ENCODE data around the gene IFNL1. TPM values are rescaled to one million over a fixed set of nuclear protein-coding genes. Genes with fewer than 3 reads are reported as not detected.
A peak's percentile ranks its signal among the peaks of the same experiment; 100 is the strongest.

Gene IFNL1
- total RNA-seq, 2 donors from 2014 or later: 0.29 to 1.7 TPM

DNA sequence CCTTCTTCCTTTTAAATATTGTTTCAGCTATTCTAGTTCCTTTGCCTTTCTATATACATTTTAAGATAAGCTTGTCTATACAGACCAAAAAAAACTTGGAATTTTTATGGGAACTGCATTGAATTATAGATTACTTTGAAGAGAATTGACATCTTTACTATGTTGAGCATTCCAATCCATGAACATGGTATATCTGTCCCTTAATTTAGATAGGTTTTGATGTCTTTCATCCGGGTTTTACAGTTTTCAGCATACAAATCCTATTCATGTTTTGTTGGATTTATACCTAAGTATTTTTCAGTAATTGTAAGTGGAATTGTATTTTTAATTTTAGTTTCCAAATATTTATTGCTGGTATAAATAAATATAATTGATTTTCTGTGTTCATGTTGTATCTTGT is 12.2 kb upstream of the IFNL1 start:
- Mint-ChIP-seq H3K4me1 (ENCODE audit: low read depth) (no peaks in the 10 kb centered on the region), H3K9me3 (peaks cover 0 to 4% of the 10 kb centered on the region in 2 donors), H3K27me3 (ENCODE audit: low read depth) (peaks cover 10% of the 10 kb centered on the region), H3K27ac (no peak overlapping the region), H3K36me3 (ENCODE audit: insufficient read depth in 2 of 2) (peaks cover 0 to 3% of the 10 kb centered on the region in 2 donors), H3K4me3 (no peak overlapping the region)
- ATAC-seq (replicated peaks in 1 of 2) (no peak), DNase-seq (no peak)

DNA sequence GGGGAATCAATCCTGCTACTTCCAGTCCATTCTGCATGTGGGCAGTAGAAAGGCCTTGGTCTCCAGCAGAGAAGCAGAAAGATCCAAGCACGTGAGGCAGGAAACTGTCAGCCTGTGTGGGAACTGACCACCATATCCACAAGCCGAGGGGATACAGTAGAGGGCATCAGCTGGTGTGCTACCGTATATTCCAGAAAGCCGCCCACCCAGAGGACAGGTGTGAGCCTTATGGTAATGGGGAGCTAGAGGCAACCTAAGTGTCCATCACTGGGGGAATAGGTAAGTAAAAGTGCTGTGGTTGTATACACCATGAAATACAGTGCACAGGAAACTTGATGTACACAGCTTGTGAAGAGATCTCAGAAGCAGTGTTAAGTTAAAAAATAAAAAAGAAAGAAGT is 2.8 kb upstream of the IFNL1 start:
- no peak for ATAC-seq (replicated peaks in 1 of 2)
- H3K27ac Mint-ChIP-seq: no peak overlapping the region
- no peaks in the 10 kb centered on the region for H3K9me3 Mint-ChIP-seq

DNA sequence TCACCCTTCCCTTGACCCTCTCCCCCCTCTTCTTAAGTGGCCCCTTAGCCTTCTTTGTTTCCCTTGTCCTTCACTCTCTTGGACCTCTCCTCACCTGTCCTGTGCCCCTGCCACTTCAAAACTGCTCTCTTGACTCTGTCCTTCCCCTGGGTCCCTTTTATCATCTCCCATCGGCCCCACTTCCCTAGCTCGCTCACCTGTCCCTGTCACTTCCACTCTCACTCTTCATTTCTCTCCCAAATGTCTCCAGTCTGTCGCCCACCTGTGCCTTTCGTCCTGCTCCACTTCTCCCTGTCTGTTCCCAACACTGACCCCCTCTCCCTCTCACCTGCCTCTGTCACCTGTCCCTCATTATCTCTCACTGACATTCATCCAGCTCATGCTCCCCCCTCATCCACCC is 699 bp downstream of the IFNL1 start:
- H3K4me1 Mint-ChIP-seq (ENCODE audit: low read depth): peaks cover 22% of the 10 kb centered on the region
- H3K9me3 Mint-ChIP-seq: no peaks in the 10 kb centered on the region
- no peak overlapping the region for H3K4me3 Mint-ChIP-seq
- H3K27me3 Mint-ChIP-seq (ENCODE audit: low read depth): peaks cover 14% of the 10 kb centered on the region
- no peaks in the 10 kb centered on the region for H3K36me3 Mint-ChIP-seq (ENCODE audit: insufficient read depth in 2 of 2)
- no peak for DNase-seq
- ATAC-seq (replicated peaks in 1 of 2): no peak
- no peak overlapping the region for H3K27ac Mint-ChIP-seq

More for the DNA sequence above, 2.8 kb upstream of the IFNL1 start:
- Mint-ChIP-seq H3K36me3 (ENCODE audit: insufficient read depth in 2 of 2) (no peaks in the 10 kb centered on the region), H3K27me3 (ENCODE audit: low read depth) (peaks cover 23% of the 10 kb centered on the region), H3K4me3 (no peak overlapping the region), H3K4me1 (ENCODE audit: low read depth) (peaks cover 16% of the 10 kb centered on the region)
- DNase-seq: no peak

DNA sequence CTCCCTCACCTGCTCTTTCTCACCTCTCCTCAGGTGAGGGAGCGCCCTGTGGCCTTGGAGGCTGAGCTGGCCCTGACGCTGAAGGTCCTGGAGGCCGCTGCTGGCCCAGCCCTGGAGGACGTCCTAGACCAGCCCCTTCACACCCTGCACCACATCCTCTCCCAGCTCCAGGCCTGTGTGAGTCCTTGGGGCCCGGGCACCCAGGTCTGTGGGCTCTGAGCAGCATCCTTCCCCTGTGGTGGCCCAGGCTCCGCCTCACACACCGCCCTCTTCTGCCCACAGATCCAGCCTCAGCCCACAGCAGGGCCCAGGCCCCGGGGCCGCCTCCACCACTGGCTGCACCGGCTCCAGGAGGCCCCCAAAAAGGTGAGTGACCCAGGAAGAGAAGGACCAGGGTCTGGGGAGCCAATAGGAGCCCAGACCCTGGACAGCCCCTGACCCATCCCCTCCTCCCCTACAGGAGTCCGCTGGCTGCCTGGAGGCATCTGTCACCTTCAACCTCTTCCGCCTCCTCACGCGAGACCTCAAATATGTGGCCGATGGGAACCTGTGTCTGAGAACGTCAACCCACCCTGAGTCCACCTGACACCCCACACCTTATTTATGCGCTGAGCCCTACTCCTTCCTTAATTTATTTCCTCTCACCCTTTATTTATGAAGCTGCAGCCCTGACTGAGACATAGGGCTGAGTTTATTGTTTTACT is 1.9 kb downstream of the IFNL1 start:
- H3K27ac Mint-ChIP-seq: peak overlapping the region; percentile 35
- peaks cover 14% of the 10 kb centered on the region for H3K27me3 Mint-ChIP-seq (ENCODE audit: low read depth)
- peak overlapping the region; percentile 61 to 67 for H3K4me3 Mint-ChIP-seq

DNA sequence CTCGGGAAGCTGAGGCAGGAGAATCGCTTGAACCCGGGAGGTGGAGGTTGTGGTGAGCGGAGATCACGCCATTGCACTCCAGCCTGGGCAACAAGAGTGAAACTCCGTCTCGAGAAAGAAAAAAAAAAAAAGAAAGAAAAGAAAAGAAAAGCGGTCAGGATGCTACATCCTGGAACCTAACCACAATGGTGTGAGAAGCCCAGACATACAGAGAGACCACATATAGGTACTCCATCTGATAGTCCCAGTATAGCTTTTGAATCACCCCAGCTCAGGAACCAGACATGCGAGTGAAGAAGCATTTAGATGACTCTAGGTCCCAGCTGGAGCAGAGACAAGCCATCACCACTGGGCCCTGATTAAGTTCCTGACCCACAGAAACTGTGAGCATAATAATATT is 3.2 kb downstream of the IFNL1 start:
- Mint-ChIP-seq H3K9me3 (no peaks in the 10 kb centered on the region), H3K4me3 (peak overlapping the region in 1 of 2 donors; percentile 11), H3K4me1 (ENCODE audit: low read depth) (peaks cover 22% of the 10 kb centered on the region), H3K27ac (no peak overlapping the region), H3K27me3 (ENCODE audit: low read depth) (peaks cover 14% of the 10 kb centered on the region), H3K36me3 (ENCODE audit: insufficient read depth in 2 of 2) (no peaks in the 10 kb centered on the region)
- ATAC-seq (replicated peaks in 1 of 2) (peak; percentile 67 to 70), DNase-seq (peak in 1 of 2 donors; percentile 9)

More for the DNA sequence above, 1.9 kb downstream of the IFNL1 start:
- Mint-ChIP-seq H3K4me1 (ENCODE audit: low read depth) (peaks cover 22% of the 10 kb centered on the region), H3K9me3 (no peaks in the 10 kb centered on the region), H3K36me3 (ENCODE audit: insufficient read depth in 2 of 2) (no peaks in the 10 kb centered on the region)
- ATAC-seq (replicated peaks in 1 of 2) (peak; percentile 90 to 93), DNase-seq (peak; percentile 71 to 76)

DNA sequence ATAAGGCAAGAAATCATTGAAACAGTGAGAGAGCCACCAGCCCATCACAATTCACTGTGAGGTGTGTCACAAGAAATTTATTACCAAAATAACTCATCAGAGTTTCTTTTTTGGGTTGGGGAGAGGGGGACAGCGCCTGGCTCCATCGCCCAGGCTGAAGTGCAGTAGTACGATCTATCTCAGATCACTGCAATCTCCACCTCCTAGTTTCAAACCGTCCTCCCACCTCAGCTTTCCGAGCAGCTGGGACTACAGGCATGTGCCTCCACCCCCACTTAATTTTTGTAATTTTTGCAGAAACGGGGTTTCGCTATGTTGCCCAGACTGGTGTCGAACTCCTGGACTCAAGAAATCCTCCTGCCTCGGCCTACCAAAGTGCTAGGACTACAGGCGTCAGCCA is 3.6 kb downstream of the IFNL1 start:
- Mint-ChIP-seq H3K9me3 (no peaks in the 10 kb centered on the region), H3K36me3 (ENCODE audit: insufficient read depth in 2 of 2) (no peaks in the 10 kb centered on the region), H3K27me3 (ENCODE audit: low read depth) (peaks cover 14% of the 10 kb centered on the region), H3K4me3 (peak overlapping the region in 1 of 2 donors; percentile 25), H3K4me1 (ENCODE audit: low read depth) (peaks cover 22% of the 10 kb centered on the region), H3K27ac (no peak overlapping the region)
- no peak for DNase-seq
- no peak for ATAC-seq (replicated peaks in 1 of 2)

DNA sequence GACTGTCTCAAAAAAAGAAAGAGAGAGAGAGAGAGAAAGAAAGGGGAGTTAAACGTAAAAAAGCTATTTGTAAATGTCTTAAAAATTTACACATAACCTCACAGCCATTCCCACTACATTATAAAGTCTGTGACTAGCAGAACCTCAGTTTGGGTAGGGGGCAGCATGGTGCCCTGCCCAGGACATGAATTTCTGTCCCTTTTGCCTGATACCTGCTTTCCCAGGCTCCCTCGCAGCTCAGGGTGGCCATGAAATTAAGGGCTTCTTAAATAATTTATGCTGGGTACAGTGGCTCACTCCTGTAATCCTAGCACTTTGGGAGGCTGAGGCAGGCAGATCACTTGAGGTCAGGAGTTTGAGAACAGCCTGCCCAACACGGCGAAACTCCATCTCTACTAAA is 4.8 kb downstream of the IFNL1 start:
- no peak overlapping the region for H3K27ac Mint-ChIP-seq
- peaks cover 20% of the 10 kb centered on the region for H3K4me1 Mint-ChIP-seq (ENCODE audit: low read depth)
- H3K9me3 Mint-ChIP-seq: no peaks in the 10 kb centered on the region
- no peak overlapping the region for H3K4me3 Mint-ChIP-seq
- H3K27me3 Mint-ChIP-seq (ENCODE audit: low read depth): peaks cover 14% of the 10 kb centered on the region
- DNase-seq (no peak), ATAC-seq (replicated peaks in 1 of 2) (no peak)
- H3K36me3 Mint-ChIP-seq (ENCODE audit: insufficient read depth in 2 of 2): no peaks in the 10 kb centered on the region

DNA sequence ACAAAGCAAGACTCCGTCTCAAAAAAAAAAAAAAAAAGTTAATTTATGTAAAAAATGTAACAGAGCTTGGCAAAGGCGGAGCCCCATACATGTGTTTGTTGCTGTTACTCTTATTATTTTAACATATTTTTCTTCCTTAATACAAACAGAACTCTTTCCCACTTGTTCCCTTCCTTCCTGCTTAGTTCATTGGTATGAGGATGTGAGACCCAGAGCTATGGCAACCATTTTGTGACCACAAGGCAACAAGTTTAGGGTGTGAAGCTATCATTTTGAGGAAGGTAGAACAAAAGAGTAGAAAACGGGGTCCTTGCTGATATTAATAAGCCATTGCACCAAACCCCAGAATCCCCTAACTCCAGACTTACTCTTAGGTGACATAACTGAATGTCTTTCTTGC is 5.4 kb downstream of the IFNL1 start:
- ATAC-seq (replicated peaks in 1 of 2) (no peak), DNase-seq (no peak)
- no peaks in the 10 kb centered on the region for H3K36me3 Mint-ChIP-seq (ENCODE audit: insufficient read depth in 2 of 2)
- H3K4me3 Mint-ChIP-seq: no peak overlapping the region
- H3K27me3 Mint-ChIP-seq (ENCODE audit: low read depth): peaks cover 14% of the 10 kb centered on the region
- H3K27ac Mint-ChIP-seq: no peak overlapping the region
- no peaks in the 10 kb centered on the region for H3K9me3 Mint-ChIP-seq
- H3K4me1 Mint-ChIP-seq (ENCODE audit: low read depth): peaks cover 17% of the 10 kb centered on the region

DNA sequence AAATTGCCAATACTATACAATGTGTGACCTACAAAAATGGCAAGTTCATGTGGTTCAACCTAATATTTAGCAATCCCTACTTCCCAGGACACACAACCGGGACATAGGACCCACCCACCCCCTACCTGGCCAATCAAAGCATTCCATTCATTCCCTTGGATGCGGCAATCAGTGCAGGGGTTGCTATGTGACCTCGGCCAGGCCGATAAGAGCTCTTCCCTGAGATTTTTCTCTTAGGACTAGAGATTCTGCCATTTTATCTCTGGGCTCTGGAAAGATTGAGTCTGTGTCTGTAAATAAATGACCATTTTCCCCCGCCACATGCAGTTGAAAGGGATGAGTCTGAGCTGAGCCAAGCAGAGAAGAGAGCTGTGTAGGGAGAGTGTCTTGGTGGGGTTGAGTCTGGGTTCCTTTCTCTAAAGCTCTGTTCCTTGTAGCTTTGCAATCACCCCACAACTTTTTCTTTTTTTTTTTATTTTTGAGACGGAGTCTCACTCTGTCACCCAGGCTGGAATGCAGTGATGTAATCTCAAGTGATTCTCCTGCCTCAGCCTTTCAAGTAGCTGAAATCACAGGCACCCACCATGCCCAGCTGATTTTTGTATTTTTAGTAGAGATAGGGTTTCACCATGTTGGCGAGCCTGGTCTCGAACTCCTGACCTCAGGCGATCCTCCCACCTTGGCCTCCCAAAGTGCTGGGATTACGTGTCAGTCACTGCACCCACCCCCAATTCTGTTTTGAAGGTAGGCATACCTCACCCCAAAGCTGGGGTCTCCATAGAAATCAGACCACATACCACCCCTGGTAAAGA is 7.4 kb downstream of the IFNL1 start:
- H3K9me3 Mint-ChIP-seq: no peaks in the 10 kb centered on the region
- no peaks in the 10 kb centered on the region for H3K36me3 Mint-ChIP-seq (ENCODE audit: insufficient read depth in 2 of 2)
- H3K27me3 Mint-ChIP-seq (ENCODE audit: low read depth): no peaks in the 10 kb centered on the region
- DNase-seq: no peak
- H3K4me1 Mint-ChIP-seq (ENCODE audit: low read depth): peaks cover 4% of the 10 kb centered on the region
- ATAC-seq (replicated peaks in 1 of 2): no peak
- no peak overlapping the region for H3K27ac Mint-ChIP-seq
- H3K4me3 Mint-ChIP-seq: no peak overlapping the region

DNA sequence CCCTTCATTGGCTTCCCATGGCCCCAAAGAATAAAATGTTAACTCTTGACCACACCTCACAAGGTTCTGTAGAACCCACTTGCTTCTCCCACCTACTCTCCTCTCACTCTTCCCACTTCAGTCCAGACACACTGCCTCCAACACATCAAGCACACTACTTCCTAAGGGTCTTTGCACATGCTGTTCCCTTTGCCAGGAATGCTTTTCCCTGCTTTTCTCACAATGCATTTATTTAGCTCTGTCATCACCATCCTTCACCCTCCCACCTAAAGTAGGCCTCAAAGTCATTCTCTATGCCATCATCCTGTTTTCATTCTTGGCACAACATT is 7.9 kb downstream of the IFNL1 start:
- H3K27ac Mint-ChIP-seq: no peak overlapping the region

DNA sequence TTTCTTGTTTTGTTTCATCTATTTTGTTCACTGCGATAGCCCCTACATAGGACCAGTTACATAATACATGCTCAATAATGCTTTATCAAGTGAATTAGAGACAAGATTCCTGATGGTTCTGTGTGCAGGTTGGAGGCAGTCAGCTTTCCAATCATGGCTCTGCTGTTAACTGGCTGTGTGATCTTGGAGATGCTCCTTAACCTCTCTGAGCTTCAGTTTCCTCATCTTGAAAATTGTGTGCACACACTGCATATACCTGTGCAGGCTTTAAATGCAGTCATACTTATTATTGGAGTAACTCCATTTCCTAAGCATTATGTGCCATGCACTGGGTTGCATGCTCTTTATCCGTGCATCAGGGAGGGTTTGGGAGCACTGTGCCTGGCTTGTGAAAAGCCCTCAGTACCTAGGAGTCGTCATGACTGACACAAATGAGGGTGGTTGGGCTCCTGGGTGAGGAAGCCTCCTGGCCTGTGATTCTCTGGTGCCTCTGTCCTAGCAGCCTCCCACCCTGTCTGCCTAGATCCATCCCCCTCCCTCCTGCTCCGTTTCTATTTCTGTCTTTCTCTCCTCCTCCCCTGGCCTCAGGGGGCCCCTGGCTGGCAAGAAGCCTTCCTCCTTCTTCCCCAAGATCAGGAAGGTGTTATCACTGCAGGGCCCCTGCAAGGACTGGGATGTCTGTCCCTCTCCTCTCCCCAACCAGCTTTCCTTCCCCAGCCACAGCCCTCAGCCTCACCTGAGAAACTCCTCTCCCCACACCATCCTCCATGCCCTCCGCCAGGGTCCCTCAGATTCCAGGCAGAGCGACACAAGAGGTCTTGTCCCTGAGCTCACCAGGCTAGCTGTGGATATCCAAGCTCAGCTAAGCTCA is 8.7 kb downstream of the IFNL1 start:
- no peak for DNase-seq
- Mint-ChIP-seq H3K4me1 (ENCODE audit: low read depth) (peaks cover 1% of the 10 kb centered on the region), H3K27ac (no peak overlapping the region), H3K9me3 (no peaks in the 10 kb centered on the region), H3K27me3 (ENCODE audit: low read depth) (no peaks in the 10 kb centered on the region), H3K4me3 (no peak overlapping the region), H3K36me3 (ENCODE audit: insufficient read depth in 2 of 2) (peaks cover 0 to 2% of the 10 kb centered on the region in 2 donors)
- ATAC-seq (replicated peaks in 1 of 2): no peak

More for the DNA sequence above, 7.9 kb downstream of the IFNL1 start:
- H3K9me3 Mint-ChIP-seq: no peaks in the 10 kb centered on the region
- ATAC-seq (replicated peaks in 1 of 2): no peak
- peaks cover 0 to 2% of the 10 kb centered on the region in 2 donors for H3K36me3 Mint-ChIP-seq (ENCODE audit: insufficient read depth in 2 of 2)
- no peak overlapping the region for H3K4me3 Mint-ChIP-seq
- H3K4me1 Mint-ChIP-seq (ENCODE audit: low read depth): no peaks in the 10 kb centered on the region
- H3K27me3 Mint-ChIP-seq (ENCODE audit: low read depth): no peaks in the 10 kb centered on the region
- DNase-seq: no peak

DNA sequence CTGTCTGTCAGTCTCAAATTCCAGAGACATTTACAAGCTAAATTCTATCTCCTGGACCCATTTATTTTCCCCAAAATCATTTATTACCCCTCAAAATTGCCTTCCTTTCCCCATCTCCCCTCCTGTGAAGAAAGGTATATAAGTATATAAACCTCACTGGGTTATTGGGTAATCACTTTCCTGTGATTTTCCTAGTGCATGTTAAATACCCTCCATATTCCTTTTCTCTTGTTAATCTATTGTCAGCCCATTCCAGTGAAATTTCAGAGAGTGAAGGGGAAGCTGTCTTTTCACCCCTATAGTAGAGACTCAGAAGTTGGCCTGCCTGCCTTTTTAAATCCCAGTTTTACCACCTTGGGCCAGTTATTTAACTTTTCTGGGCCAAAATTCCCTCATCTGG is 9.9 kb downstream of the IFNL1 start:
- Mint-ChIP-seq H3K27ac (no peak overlapping the region), H3K4me1 (ENCODE audit: low read depth) (peaks cover 6% of the 10 kb centered on the region), H3K27me3 (ENCODE audit: low read depth) (no peaks in the 10 kb centered on the region), H3K36me3 (ENCODE audit: insufficient read depth in 2 of 2) (peaks cover 0 to 4% of the 10 kb centered on the region in 2 donors), H3K4me3 (no peak overlapping the region), H3K9me3 (no peaks in the 10 kb centered on the region)
- no peak for ATAC-seq (replicated peaks in 1 of 2)
- DNase-seq: no peak
